Skin epidermis (tissue), 12 donors: Measurements from ENCODE around the gene CXorf51A.
"Not testable (repeated sequence)": the region's sequence is repeated elsewhere in the genome, so short reads cannot be mapped to it uniquely, and the experiment has no call there.

ENCODE experiments used
- H3K27ac ChIP-seq, 21 experiments: fragments of 200-600 bp; sonication (generic) in 11 of 21; one replicate each; pipeline ENCODE4 v1.5.0; 2020; ENCODE audit warnings: mild to moderate bottlenecking in 3 of 21, inconsistent platforms in 2 of 21, moderate library complexity in 2 of 21
- H3K4me3 ChIP-seq, 7 experiments: fragments of 200-600 bp; sonication (generic) in 2 of 7; one replicate each; pipeline ENCODE4 v1.5.0; 2020; ENCODE audit warnings: inconsistent platforms in 2 of 7, mild to moderate bottlenecking in 2 of 7, moderate library complexity in 1 of 7

Gene CXorf51A

GRCh38 chrX:146814644-146815043 is at the start of gene CXorf51A:
TSS of gene CXorf51A (minus strand) at chrX:146814744. CDS start at chrX:146814723, 21 bp downstream.
- not testable (repeated sequence) for H3K27ac ChIP-seq, H3K4me3 ChIP-seq

- Histone ChIP-seq H3K27ac (no peak overlapping the region), H3K4me3 (no peak overlapping the region)
Measured at GRCh38 chrX:146863566-146863965, 49.0 kb upstream of the CXorf51A start.

- H3K27ac ChIP-seq, result no peak overlapping the region
Measured at GRCh38 chrX:146854281-146854680, 39.7 kb upstream of the CXorf51A start.

GRCh38 chrX:146831994-146832393 is 17.4 kb upstream of the CXorf51A start:
- no peak overlapping the region for H3K4me3 ChIP-seq
- no peak overlapping the region for H3K27ac ChIP-seq

More at GRCh38 chrX:146854281-146854680, 39.7 kb upstream of the CXorf51A start:
- no peak overlapping the region for H3K4me3 ChIP-seq

- not testable (repeated sequence) for H3K4me3 ChIP-seq, H3K27ac ChIP-seq
Measured at GRCh38 chrX:146809471-146809870, 5.1 kb downstream of the CXorf51A start, which contains the start of gene CXorf51B. TSS of gene CXorf51B (plus strand) at chrX:146809771. CDS start at chrX:146809792, 21 bp downstream.
